Kidney epithelial cell (primary cell): ENCODE results near the gene PACSIN1. TPM values are rescaled to one million over a fixed set of nuclear protein-coding genes. Genes with fewer than 3 reads are reported as not detected.

Experiments
- DNase-seq: peaks from one replicate; pipeline ENCODE4 v3.0.0-alpha.2; 2010; ENCODE audit warnings: low read depth
- H3K27me3 ChIP-seq: 2 replicates; pipeline ENCODE4 v1.6.0; 2011; ENCODE audit warnings: low read length; ENCODE audit not compliant: control insufficient read depth, insufficient read depth
- H3K36me3 ChIP-seq: 2 replicates; pipeline ENCODE4 v1.5.1; 2011; ENCODE audit warnings: low read length; ENCODE audit not compliant: control insufficient read depth, insufficient read depth
- H3K4me3 ChIP-seq: 2 replicates; pipeline ENCODE4 v1.5.1; 2011; ENCODE audit warnings: low read depth, mild to moderate bottlenecking, control low read depth, low read length
- total RNA-seq: library from RNA; depleted of rRNA; stranded (reverse); fragments of >200 nt; gene quantifications from 2 replicates; pipeline ENCODE4 v1.2.3, GENCODE V29; 2015
- TF ChIP-seq, protein P1 (sequence below): IDR thresholded peaks from 2 replicates; pipeline ENCODE4 v1.5.1; 2011; ENCODE audit warnings: mild to moderate bottlenecking, moderate library complexity, low read length, control low read depth, inconsistent platforms; ENCODE audit not compliant: insufficient read depth, poor library complexity, severe bottlenecking

Gene PACSIN1, protein sequence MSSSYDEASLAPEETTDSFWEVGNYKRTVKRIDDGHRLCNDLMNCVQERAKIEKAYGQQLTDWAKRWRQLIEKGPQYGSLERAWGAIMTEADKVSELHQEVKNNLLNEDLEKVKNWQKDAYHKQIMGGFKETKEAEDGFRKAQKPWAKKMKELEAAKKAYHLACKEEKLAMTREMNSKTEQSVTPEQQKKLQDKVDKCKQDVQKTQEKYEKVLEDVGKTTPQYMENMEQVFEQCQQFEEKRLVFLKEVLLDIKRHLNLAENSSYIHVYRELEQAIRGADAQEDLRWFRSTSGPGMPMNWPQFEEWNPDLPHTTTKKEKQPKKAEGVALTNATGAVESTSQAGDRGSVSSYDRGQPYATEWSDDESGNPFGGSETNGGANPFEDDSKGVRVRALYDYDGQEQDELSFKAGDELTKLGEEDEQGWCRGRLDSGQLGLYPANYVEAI
- total RNA-seq = 0.04 TPM in 1 of 2 replicates, not detected in the other

DNA sequence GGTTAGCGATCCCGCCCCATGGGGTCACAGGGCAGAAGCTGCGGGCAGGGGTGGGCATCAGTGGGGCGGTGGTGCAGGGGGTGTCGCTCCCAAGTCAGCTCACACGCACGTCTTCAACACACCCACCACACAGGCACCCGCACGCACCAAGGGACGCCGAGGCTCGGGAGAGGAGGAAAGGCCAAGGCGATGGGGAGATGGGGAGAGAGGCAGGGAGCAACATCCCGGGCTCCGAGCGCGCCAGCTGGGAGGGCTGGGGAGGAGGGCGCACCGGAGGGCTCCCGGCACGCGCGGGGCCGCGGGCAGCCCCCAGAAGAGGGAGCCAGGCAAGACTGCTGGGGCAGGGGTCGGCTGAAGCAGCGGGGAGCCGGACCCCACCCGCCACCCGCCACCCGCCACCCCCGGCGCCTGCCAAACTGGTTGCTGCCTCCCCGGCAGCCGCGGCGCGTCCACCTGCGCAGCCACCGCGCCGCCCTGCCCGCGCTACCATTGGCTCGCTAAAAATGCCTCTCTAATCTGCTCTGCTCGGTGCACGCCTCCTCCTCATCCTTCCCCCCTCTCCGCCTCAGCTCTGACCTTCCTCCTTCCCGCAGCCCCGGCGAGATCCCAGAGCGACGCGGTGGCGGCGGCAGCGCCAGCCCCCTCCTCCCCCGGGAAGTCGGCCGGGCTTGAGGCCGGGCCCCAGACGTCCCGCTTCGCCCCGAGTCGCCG is at the start of gene PACSIN1:
Gene PACSIN1, plus strand, starts transcription at position 546 of the 711 bp plus-strand sequence. CDS start 60,230 bp downstream, outside the sequence.
- TF ChIP-seq, protein P1, sequence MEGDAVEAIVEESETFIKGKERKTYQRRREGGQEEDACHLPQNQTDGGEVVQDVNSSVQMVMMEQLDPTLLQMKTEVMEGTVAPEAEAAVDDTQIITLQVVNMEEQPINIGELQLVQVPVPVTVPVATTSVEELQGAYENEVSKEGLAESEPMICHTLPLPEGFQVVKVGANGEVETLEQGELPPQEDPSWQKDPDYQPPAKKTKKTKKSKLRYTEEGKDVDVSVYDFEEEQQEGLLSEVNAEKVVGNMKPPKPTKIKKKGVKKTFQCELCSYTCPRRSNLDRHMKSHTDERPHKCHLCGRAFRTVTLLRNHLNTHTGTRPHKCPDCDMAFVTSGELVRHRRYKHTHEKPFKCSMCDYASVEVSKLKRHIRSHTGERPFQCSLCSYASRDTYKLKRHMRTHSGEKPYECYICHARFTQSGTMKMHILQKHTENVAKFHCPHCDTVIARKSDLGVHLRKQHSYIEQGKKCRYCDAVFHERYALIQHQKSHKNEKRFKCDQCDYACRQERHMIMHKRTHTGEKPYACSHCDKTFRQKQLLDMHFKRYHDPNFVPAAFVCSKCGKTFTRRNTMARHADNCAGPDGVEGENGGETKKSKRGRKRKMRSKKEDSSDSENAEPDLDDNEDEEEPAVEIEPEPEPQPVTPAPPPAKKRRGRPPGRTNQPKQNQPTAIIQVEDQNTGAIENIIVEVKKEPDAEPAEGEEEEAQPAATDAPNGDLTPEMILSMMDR = no peak
- peaks cover 20% of the 10 kb centered on the region for H3K27me3 ChIP-seq
- peak within 1 kb of the TSS; percentile 30 for H3K4me3 ChIP-seq
- no peak for DNase-seq
- no peaks in the 10 kb centered on the region for H3K36me3 ChIP-seq

DNA sequence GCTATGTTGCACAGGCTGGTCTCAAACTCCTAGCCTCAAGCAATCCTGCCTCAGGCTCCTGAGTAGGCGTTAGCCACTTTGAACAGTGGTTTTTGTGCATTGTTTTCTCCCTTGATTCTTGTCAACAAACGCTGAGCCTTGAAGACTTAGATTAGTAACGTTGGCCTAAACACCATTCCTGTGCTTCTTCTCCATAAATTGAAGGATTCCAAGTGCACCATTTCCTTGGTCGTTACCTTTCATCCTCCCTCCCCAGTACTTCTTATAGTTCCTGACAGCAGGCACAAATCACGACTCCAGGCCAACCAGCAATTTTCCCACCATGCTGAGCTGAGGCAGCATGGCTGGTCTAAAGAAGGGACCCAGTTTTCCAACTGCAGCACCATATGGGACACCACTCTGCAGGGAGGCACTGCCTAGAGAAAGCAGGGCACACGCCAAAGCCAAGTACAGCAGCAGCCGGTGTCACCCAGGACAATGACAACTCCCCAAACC is 49.0 kb upstream of the PACSIN1 start:
- H3K27me3 ChIP-seq = no peaks in the 10 kb centered on the region
- no peak for DNase-seq
- peaks cover 3% of the 10 kb centered on the region for H3K36me3 ChIP-seq
- TF ChIP-seq, protein P1 = no peak
- H3K4me3 ChIP-seq = no peak overlapping the region

DNA sequence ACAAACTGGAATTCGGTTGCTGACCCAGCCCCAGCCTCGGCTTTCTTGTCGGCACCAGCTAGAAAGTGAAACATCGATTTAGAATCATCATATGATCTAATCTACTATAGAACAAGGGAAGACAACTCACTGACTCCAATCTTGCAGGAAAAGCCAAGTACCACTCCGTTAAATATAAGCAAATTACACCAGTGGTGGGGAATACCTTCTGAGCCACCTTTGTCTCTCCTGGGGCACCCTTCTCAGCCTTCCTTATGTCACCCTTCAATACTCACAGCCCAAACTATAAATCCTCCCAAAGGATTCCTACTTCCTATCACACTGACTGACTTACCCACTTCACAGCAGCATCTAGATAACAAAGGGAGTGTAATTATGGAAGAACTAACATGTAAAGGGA is 47.5 kb upstream of the PACSIN1 start:
- Histone ChIP-seq H3K27me3 (no peaks in the 10 kb centered on the region), H3K36me3 (peaks cover 4% of the 10 kb centered on the region), H3K4me3 (no peak overlapping the region)
- no peak for DNase-seq
- TF ChIP-seq, protein P1 = no peak

DNA sequence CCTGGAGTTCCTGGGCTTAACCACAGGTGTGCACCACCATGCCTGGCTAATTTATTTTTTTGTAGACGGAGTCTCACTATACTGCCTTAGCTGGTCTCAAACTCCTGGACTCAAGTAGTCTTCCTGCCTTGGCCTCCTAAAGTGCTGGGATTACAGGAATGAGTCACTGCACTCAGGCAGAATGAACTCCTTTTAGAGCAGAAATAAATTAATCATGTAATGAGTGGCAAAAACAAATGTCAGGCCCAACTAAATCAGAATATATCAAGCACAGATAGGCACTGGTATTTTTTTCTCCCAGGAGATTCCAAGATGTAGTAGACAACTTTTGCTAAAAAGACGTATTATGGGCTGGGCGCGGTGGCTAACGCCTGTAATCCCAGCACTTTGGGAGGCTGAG is 42.6 kb upstream of the PACSIN1 start:
- Histone ChIP-seq H3K4me3 (no peak overlapping the region), H3K36me3 (peaks cover 1% of the 10 kb centered on the region), H3K27me3 (no peaks in the 10 kb centered on the region)
- DNase-seq = no peak
- TF ChIP-seq, protein P1 = no peak

DNA sequence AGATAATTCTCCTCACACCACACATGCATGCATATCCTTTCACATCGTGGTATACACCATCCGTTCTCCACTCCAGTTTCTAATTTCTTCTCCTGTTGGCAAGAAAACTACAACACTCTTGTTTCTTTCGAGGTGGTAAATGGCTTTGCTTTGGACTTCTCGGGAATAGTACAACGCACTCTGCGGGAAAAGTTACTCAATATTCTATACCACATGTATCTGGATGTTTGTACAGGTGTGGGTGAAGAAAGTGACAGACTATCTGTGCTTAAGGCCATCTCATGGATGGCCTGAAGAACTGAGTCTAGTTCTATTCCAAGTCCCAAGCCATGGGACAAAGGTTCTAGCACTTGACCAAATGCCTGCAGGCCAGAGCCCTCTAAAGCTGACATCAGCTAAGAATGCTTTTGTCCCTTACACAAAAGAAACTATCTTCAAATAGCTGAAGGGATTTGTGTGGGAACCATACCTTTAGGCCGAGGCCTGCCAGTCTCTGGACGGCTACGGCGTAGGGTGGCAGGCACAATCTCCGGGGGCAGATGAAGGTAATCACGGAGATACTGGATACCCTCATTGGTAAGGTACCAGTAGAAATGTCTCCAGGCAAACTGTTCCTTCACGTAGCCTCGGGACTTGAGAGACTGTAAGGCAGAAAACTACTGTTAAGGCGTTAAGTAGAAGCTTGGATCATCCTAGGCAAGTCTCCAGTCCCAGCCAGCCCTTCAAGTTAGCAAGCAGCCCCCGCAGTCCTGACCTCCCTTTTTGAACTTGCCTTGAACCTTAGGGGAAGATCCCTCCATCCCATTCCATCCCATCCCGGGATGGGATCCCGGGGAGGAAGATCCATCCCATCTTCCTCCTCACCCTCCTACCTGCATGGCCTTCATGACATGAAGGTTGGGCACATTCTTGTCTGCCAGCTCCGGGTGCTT is 41.4 kb upstream of the PACSIN1 start:
- Histone ChIP-seq H3K27me3 (no peaks in the 10 kb centered on the region), H3K4me3 (peak overlapping the region; percentile 66), H3K36me3 (peaks cover 1% of the 10 kb centered on the region)
- TF ChIP-seq, protein P1 = no peak
- DNase-seq = no peak
